Activated effector memory CD4-positive, alpha-beta T cell treated with Interleukin-2 at 50 U/mL for 16 hours (primary cell): ENCODE results near the gene ALDH1L1.
"Not testable (repeated sequence)": the region's sequence is repeated elsewhere in the genome, so short reads cannot be mapped to it uniquely, and the experiment has no call there.

Source experiments
- DNase-seq: peaks from one replicate; pipeline ENCODE4 v3.0.0-alpha.2; 2020

Gene ALDH1L1

GRCh38 chr3:126078866-126079265 is 101.5 kb downstream of the ALDH1L1 start:
- DNase-seq = no peak

DNA sequence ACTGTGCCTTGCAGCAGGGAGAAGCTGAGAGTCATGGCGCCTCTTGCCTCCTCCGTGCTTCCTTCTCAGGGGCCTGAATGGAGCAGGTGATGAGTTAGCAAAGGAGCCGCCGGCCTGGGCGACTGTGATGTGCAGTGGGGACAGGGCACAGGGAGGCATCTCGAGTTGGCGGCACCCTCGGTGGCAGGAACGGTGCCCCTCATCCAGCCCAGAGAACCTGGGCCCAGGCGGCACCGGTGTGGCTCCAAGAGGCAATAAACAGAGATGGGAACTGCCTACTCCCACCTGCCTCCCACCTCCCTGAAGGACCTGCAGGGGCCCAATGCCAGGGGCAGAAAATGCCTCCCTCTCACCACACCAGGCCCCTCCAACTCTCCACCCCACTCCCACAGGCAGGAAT is 102.6 kb downstream of the ALDH1L1 start:
- no peak for DNase-seq

GRCh38 chr3:126076140-126076539 is 104.2 kb downstream of the ALDH1L1 start:
- no peak for DNase-seq

GRCh38 chr3:126070146-126070545 is 110.2 kb downstream of the ALDH1L1 start:
- no peak for DNase-seq

DNA sequence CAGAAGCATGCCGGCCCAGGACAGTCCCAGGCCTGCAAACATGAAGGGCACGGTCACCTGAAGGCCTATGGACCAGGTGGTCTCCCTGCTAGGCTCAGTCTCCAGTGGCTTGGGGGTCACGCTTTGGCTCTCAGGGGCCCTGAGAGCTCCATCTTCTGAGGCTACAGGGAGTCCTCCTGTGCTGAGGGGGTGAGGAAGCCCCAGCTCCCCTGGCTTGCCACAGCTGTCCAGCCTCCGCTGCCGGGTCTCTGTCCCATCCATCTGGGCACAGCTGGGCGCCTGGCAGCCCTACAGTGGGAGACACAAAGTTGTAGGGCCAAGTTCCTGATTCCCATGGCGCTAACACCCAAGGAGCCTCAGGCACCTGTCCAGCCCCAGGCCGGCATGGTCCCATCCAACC is 112.4 kb downstream of the ALDH1L1 start:
- DNase-seq = no peak

DNA sequence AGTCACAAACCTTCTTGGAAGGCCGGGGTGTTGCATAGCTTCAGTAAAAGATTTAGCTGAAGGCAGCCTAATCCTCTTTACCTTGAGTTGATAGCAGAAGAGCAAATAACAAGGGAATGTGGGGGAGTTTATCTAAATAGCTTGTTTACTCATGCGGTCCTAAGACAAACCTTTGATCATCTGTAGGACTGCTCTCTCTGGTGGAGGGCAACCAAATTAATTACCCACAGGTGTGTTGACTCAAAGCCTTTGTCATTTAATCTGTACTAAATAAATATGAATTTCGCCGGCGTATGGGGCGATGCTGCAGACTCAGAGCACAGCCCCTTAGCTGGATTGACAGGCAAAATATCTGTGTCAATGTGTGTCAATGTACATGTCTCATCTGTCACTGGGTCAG is 113.7 kb downstream of the ALDH1L1 start:
- DNase-seq = not testable (repeated sequence)

- no peak for DNase-seq
Observed at GRCh38 chr3:126065876-126066275, 114.5 kb downstream of the ALDH1L1 start.

DNA sequence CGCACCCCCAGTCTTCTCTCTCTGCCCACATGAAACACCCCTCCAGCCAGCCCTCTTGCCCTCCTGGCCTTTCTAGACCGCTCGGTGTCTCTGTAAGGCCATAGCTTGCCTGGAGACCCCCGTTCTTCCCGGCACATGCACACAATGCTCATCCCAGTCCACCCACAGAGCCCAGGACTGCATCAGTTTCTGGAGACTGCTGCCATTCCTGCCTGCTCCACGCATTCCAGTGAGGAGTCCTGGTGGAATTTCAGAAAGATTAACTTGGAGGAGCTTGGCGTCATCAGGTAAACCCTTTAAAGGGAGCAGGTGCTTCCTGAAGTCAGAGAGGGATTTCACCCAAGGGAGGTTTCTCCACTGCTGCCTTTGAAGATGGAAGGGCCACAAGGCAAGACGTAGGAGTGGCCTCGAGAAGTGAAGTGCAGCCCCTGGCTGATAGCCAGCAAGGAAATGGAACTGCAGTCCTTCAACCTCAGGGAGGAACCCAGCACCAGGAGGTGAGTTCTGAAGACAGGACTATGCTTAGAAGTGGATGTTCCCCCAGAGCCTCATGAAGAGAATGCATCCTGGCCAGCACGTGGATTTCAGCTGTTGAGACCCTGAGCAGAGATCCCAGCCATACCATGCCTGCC is 115.6 kb downstream of the ALDH1L1 start:
- DNase-seq = no peak

DNA sequence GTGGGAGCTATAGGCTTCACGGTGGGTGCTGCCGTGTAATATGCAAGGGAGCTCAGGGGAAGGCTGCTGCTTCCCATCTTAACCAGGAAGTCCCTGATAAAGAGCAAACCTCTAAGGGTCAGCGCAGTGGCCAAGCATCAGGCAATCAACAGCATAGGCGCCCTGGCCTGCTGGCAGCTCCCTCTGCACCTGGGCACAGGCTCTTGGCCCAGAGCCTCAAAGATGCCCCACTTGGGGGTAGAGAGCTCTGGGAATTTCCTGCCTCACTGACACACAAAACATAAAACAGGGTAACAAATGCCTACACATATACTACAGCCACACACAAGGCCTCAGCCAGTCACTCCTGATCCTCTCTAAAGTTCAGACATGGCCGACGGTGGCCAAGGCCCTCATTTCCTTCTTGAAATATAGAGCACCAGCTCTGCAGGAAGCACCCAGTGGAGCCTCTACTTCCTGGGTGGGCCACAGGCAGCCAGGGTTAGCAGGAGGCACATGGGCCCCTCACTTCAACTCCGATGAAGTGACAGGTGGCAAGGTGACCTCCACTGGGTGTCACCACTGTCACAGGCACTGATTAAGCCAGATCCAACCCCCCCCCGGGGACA is 116.9 kb downstream of the ALDH1L1 start:
- DNase-seq = no peak

DNA sequence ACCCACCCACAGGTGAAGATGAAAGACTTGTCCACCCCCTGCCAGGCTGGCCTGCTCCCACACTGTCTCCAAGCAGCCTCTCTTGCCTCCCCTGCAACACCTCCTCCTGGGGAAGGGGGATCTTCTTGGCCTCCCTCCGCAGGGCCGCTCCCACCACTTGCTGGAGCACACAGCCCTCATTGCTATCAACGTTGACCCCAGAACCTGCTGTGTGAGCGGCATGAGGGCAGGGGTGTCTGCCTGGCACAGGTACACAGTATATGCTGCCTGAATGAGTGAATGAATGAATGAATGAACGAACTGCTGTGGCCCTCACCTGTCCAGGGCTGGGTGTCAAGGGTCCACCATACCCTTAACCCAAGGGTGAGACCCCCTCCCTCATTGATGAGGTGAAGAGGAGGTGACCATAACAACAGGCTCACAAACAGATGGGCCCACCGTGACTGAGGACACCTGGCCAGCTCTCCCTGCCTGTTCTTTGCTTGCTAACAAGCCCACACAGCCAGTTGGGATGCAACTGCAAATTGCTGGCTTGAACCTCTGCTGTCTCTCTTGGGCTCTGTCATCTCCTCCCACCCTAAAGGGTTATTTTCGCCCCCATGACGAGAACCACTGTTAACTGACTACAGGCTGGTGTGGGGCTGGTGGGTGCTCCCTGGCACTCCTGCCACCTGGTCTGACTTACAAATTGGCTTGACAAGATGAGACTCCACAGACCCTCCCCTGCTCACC is 118.9 kb downstream of the ALDH1L1 start:
- DNase-seq = no peak

GRCh38 chr3:126060613-126061145 is 119.7 kb downstream of the ALDH1L1 start:
- DNase-seq = no peak

- no peak for DNase-seq
Observed at GRCh38 chr3:126058666-126059065, 121.7 kb downstream of the ALDH1L1 start.

DNA sequence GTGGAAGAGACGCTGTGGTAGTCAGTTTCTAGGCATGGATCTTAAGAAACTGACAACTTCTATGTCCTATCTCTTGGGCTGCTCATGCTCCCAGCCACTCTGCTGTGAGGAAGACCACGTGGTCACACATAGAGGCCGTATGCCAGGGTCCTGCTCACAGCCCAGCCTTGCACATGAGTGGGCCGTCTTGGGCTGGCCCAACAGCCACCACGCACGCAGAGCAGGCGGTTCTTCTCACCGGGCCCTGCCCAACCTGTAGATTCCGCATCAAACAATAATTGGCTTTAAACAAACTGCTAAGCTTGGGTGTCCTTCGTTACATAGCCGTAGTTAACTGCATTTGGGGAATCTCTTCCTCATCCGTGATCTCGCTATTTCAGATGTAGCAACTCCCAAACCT is 122.5 kb downstream of the ALDH1L1 start:
- no peak for DNase-seq

GRCh38 chr3:126057501-126057819 is 122.9 kb downstream of the ALDH1L1 start:
- no peak for DNase-seq

DNA sequence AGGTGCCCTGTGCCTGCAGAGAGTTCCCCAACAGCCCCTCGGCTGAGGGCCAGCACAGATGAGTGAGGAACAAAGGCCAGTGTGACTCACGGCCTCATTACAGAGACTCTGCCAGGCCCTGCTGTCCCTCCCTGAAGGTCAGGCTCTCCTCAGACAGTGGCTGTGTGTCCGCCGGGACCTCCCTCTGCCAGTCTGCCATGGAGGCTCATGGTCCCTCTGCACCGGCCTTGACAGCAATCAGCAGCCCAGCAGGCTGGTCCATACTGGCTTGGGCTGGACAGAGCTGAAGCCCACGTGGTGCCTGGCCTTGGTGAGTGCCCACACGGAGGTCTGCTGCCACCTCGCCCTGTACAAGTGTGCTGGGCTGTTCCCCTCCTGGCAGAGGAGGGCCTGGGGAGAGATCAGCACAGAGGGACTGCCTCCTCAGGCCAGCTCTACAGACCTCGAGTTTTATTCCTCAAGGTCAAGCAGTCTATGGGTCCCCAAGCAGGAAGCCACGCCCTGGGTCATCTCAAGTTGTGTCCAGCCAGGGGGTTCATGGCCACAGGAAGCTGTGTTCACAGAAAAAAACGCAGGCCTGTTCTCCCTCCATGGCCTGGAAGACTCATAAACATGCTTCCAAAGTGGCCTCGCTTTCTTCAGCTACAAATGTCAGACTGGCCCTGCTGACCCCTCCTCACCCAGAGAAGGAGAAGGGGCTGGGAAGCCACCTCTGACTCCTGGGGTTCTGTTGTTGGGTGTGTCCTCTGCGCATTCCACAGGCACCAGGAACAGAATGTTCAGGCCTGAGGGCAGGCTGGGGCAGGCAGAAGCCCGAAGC is 123.5 kb downstream of the ALDH1L1 start:
- no peak for DNase-seq

DNA sequence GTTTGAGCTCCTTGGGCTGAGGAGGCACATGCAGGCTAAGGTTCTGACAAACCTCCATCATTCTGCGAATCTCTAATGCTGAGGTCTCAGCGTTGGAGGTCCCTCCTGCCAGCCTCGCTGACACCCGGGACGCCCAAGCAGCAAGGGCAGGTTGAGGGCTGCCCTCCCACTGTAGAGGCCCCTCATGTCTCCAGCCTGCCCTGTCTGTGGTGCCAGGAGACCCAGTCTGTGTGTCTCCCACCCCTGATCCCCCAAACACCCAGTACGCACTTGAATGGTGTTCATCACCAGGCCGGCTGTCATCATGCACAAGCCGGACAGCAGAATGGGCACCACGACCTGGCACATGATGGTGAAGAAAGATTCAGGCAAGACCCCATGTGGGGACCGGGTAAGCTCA is 124.3 kb downstream of the ALDH1L1 start:
- DNase-seq = no peak

DNA sequence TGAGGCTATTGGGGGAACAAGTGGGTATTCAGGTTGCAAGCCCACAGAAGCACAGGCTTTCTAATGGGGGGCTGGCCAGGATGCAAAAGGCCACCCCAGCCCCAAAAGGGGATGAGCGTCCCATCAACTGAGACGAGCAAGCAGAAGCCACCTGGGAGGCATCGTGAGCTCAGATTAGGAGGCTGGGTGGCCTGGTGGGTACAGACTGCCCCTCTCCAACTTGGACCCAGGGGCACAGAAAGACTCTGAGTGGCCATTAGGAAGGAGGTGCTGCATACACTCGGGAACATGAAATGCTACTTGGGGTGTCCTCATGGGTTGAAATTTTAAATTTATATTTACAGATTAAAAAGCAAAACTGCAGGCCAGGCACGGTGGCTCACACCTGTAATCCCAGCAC is 125.5 kb downstream of the ALDH1L1 start:
- DNase-seq = no peak

DNA sequence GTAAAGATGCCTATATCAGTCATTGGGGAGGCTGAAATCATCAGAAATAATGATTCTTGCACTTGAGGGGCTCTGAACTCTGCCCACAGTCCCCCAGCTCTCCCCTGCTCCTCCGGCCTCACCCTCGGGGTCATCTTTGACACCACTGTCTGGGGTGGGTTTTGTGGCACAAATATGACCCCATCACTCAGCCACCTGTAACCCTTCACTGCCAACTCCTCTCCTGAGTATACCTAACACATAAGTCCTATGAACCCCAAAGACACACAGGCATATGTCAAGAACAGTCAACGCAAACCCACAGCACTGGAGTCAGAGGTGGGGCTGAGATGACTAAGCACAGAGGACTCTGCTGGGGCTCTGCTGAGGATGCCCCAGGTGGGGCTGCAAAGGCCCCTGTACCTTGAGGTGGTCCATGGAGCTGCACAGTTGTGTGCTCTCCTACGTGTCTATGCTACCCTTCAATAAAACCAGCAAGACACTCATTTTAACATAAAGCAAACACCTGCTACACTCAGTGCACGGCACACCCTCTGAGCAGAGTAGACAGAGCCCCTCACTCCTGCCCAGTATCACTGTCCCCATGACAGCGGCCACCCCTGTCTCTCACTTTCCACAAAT is 126.3 kb downstream of the ALDH1L1 start:
- DNase-seq = no peak
